ENCODE measurements around the gene CTDSP2.

CTDSP2 gene

GRCh38 chr12:57806677-57807076 lies 39.9 kb downstream of the CTDSP2 start:
- H3K27ac ChIP-seq, result no peak overlapping the region
- no peaks in the 10 kb centered on the region for H3K9me3 ChIP-seq
- intact Hi-C loops (cut with DNase I; ENCODE audit: low total_unique reads), result no loop called here
- H3K27me3 ChIP-seq, result no peaks in the 10 kb centered on the region
- peaks cover 0 to 6% (median 4%) of the 10 kb centered on the region in 4 donors for H3K4me1 ChIP-seq
- H3K36me3 ChIP-seq, result peaks cover 22 to 79% (median 57%) of the 10 kb centered on the region in 3 donors
- no peak for DNase-seq
- no peak for TF ChIP-seq CTCF (IDR thresholded peaks at IDR 0.05)
- H3K4me3 ChIP-seq, result no peak overlapping the region

GRCh38 chr12:57803319-57803893 lies 43.1 kb downstream of the CTDSP2 start:
- Histone ChIP-seq H3K36me3 (peaks cover 19 to 78% (median 63%) of the 10 kb centered on the region in 3 donors), H3K27me3 (no peaks in the 10 kb centered on the region), H3K4me1 (peaks cover 0 to 6% (median 4%) of the 10 kb centered on the region in 4 donors), H3K27ac (peak overlapping the region; percentile 23 to 64), H3K9me3 (no peaks in the 10 kb centered on the region), H3K4me3 (no peak overlapping the region)
- peak; percentile 77 to 82 for TF ChIP-seq CTCF (IDR thresholded peaks at IDR 0.05)
- intact Hi-C loops (cut with DNase I; ENCODE audit: low total_unique reads), result loop anchor here (5.0 kb wide), 1 partner anchor 104 kb away; no protein-coding TSS in a partner anchor
- DNase-seq, result no peak

- TF ChIP-seq CTCF (IDR thresholded peaks at IDR 0.05), result no peak
- Histone ChIP-seq H3K4me3 (no peak overlapping the region), H3K9me3 (no peaks in the 10 kb centered on the region), H3K27ac (no peak overlapping the region), H3K36me3 (peaks cover 19 to 75% (median 58%) of the 10 kb centered on the region in 3 donors), H3K4me1 (peaks cover 0 to 6% (median 4%) of the 10 kb centered on the region in 4 donors), H3K27me3 (no peaks in the 10 kb centered on the region)
- DNase-seq, result no peak
- intact Hi-C loops (cut with DNase I; ENCODE audit: low total_unique reads), result loop anchor here (5.0 kb wide), 1 partner anchor 105 kb away; no protein-coding TSS in a partner anchor
Measured at GRCh38 chr12:57802607-57803006, 43.9 kb downstream of the CTDSP2 start.

- peaks cover 0 to 6% (median 4%) of the 10 kb centered on the region in 4 donors for H3K4me1 ChIP-seq
- no peaks in the 10 kb centered on the region for H3K27me3 ChIP-seq
- H3K4me3 ChIP-seq, result no peak overlapping the region
- no peaks in the 10 kb centered on the region for H3K9me3 ChIP-seq
- no peak overlapping the region for H3K27ac ChIP-seq
- TF ChIP-seq CTCF (IDR thresholded peaks at IDR 0.05), result no peak
- peaks cover 29 to 76% (median 59%) of the 10 kb centered on the region in 3 donors for H3K36me3 ChIP-seq
- intact Hi-C loops (cut with DNase I; ENCODE audit: low total_unique reads), result loop anchor here (5.0 kb wide), 1 partner anchor 106 kb away; no protein-coding TSS in a partner anchor
- no peak for DNase-seq
Measured at GRCh38 chr12:57800965-57801364, 45.6 kb downstream of the CTDSP2 start.

- peaks cover 49 to 95% (median 72%) of the 10 kb centered on the region in 3 donors for H3K36me3 ChIP-seq
- DNase-seq, result no peak
- intact Hi-C loops (cut with DNase I; ENCODE audit: low total_unique reads), result no loop called here
- no peaks in the 10 kb centered on the region for H3K9me3 ChIP-seq
- no peak overlapping the region for H3K27ac ChIP-seq
- no peak overlapping the region for H3K4me3 ChIP-seq
- H3K27me3 ChIP-seq, result no peaks in the 10 kb centered on the region
- H3K4me1 ChIP-seq, result no peaks in the 10 kb centered on the region
- no peak for TF ChIP-seq CTCF (IDR thresholded peaks at IDR 0.05)
Measured at GRCh38 chr12:57797933-57798332, 48.6 kb downstream of the CTDSP2 start.
